ENCODE measurements around the gene NBPF4. TPM values are rescaled to one million over a fixed set of nuclear protein-coding genes. Genes with fewer than 3 reads are reported as not detected.

The NBPF4 gene
- total and polyA plus RNA-seq, 10 of the 15 experiments (the other 5 are each of a cell fraction or from before 2014, with no cell fraction given): not detected

GRCh38 chr1:108200687-108201051, 43.2 kb downstream of the NBPF4 start:
- Histone ChIP-seq H4K20me1 (ENCODE audit: control insufficient read depth, insufficient read depth) (no peaks in the 10 kb centered on the region), H3K36me3 (ENCODE audit: control insufficient read depth in 2 of 2, insufficient read depth in 2 of 2, low read length in 1 of 2) (no peaks in the 10 kb centered on the region), H3K27ac (ENCODE audit: control insufficient read depth, insufficient read depth) (no peak overlapping the region), H2AFZ (ENCODE audit: control insufficient read depth, low read depth, low read length) (peak overlapping the region; percentile 55), H3K9me3 (replicated peaks; ENCODE audit: control insufficient read depth, insufficient read depth, low read length) (no peaks in the 10 kb centered on the region; the same call in 1 of the 3 replicates), H3K9ac (ENCODE audit: control insufficient read depth, insufficient read depth, low read length) (peak overlapping the region; percentile 50), H3K4me1 (ENCODE audit: control insufficient read depth, insufficient read depth, low read length) (no peaks in the 10 kb centered on the region), H3K4me2 (ENCODE audit: control insufficient read depth, insufficient read depth) (peak overlapping the region; percentile 90), H3K4me3 (peak overlapping the region; percentile 74), H3K27me3 (replicated peaks in 1 of 2; ENCODE audit: control insufficient read depth in 2 of 2, insufficient read depth in 2 of 2, low read length in 1 of 2) (peaks cover 0 to 7% of the 10 kb centered on the region in 2 experiments; a peak in 2 of 4 replicates), H3K79me2 (ENCODE audit: control insufficient read depth, insufficient read depth, low read length) (no peaks in the 10 kb centered on the region)
- ATAC-seq (peak; percentile 52), FAIRE-seq (no peak), DNase-seq (ENCODE audit: low read depth, low spot score) (no peak)
- SMC1A ChIA-PET (ENCODE audit: uncharacterized antibody, unreplicated experiment): interaction anchor here (0.9 to 2.8 kb wide), 7 partner anchors 10 to 418 kb away, joined by 3 to 22 read pairs (median 8); no protein-coding TSS in a partner anchor
- 0 out of 2 replicates have a peak, but pooled peaks have one; percentile 27 for TF ChIP-seq NBN (IDR thresholded peaks at IDR 0.05)
- TF ChIP-seq, protein P1, sequence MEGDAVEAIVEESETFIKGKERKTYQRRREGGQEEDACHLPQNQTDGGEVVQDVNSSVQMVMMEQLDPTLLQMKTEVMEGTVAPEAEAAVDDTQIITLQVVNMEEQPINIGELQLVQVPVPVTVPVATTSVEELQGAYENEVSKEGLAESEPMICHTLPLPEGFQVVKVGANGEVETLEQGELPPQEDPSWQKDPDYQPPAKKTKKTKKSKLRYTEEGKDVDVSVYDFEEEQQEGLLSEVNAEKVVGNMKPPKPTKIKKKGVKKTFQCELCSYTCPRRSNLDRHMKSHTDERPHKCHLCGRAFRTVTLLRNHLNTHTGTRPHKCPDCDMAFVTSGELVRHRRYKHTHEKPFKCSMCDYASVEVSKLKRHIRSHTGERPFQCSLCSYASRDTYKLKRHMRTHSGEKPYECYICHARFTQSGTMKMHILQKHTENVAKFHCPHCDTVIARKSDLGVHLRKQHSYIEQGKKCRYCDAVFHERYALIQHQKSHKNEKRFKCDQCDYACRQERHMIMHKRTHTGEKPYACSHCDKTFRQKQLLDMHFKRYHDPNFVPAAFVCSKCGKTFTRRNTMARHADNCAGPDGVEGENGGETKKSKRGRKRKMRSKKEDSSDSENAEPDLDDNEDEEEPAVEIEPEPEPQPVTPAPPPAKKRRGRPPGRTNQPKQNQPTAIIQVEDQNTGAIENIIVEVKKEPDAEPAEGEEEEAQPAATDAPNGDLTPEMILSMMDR (IDR thresholded peaks at IDR 0.05 in 2 of 3, conservative IDR thresholded peaks at IDR 0.05 in 1 of 3; ENCODE audit: control insufficient read depth in 2 of 3, extremely low read depth in 1 of 3, insufficient read depth in 1 of 3, low read depth in 3 of 3, low read length in 3 of 3): peak in 1 of 3 experiments; percentile 42; a peak in 2 of 6 replicates
- no peak for TF ChIP-seq POLR2AphosphoS2 (IDR thresholded peaks at IDR 0.05; ENCODE audit: low read depth, low read length)
- no peak for TF ChIP-seq CBX5 (IDR thresholded peaks at IDR 0.05; ENCODE audit: low read depth)
- TF ChIP-seq SUZ12 (IDR thresholded peaks at IDR 0.05; ENCODE audit: unreplicated experiment): peak; percentile 13
- TF ChIP-seq RUNX3 (IDR thresholded peaks at IDR 0.05; ENCODE audit: low read length): peak; percentile 28; the same call in 1 of the 2 replicates
- no peak for TF ChIP-seq USF1 (IDR thresholded peaks at IDR 0.05; ENCODE audit: borderline replicate concordance, extremely low read length, insufficient read depth, low read depth, low read length)
- TF ChIP-seq DPF2 (IDR thresholded peaks at IDR 0.05): no peak
- in situ Hi-C loops (cut with MboI): loop anchor here (10.0 kb wide), 1 partner anchor 364 kb away; the partner anchor contains the start of gene EEIG2
- POLR2A ChIA-PET: interaction anchor here (0.8 to 0.9 kb wide), 2 partner anchors 10 to 540 kb away, joined by 3 to 4 read pairs; no protein-coding TSS in a partner anchor
- WGBS (ENCODE audit: insufficient coverage, insufficient replicate concordance, low lambda C conversion rate, missing lambda C conversion rate): 2% methylated on average over 10 of the region's 10 CpGs
- TSS peak; percentile 92 for BruUV-seq (replicated peaks)
- CTCF ChIA-PET: interaction anchor here (0.5 to 3.3 kb wide), 13 partner anchors 10 to 594 kb away, joined by 3 to 21 read pairs (median 4); partner anchors contain the start of gene EEIG2
- intact Hi-C loops (cut with micrococcal nuclease; ENCODE audit: unreplicated experiment): no loop called here
- RAD21 ChIA-PET (ENCODE audit: unreplicated experiment): interaction anchor here (0.7 to 1.6 kb wide), 9 partner anchors 33 to 769 kb away, joined by 3 to 23 read pairs (median 4); no protein-coding TSS in a partner anchor
